IPS DF 4.7 (cell line): ENCODE measurements around the gene ALKBH5.

Experiments
- DNase-seq: peaks from one replicate; pipeline ENCODE4 v3.0.0-alpha.2; 2013; ENCODE audit warnings: low spot score; ENCODE audit errors: extremely low read depth

ALKBH5 gene

GRCh38 chr17:18258356-18259038 lies 74.9 kb downstream of the ALKBH5 start, which contains the start of gene FLII:
FLII (minus strand) TSS chr17:18258738; CDS start chr17:18258690, 48 bp downstream.
- DNase-seq = no peak
